Non-pigmented ciliary epithelial cell (primary cell): Measurements from ENCODE around the gene TPSG1.
"Not testable (repeated sequence)": the region's sequence is repeated elsewhere in the genome, so short reads cannot be mapped to it uniquely, and the experiment has no call there.

Experiments
- DNase-seq: peaks from one replicate; pipeline ENCODE4 v3.0.0-alpha.2; 2010; ENCODE audit warnings: low read depth

Gene TPSG1

DNA sequence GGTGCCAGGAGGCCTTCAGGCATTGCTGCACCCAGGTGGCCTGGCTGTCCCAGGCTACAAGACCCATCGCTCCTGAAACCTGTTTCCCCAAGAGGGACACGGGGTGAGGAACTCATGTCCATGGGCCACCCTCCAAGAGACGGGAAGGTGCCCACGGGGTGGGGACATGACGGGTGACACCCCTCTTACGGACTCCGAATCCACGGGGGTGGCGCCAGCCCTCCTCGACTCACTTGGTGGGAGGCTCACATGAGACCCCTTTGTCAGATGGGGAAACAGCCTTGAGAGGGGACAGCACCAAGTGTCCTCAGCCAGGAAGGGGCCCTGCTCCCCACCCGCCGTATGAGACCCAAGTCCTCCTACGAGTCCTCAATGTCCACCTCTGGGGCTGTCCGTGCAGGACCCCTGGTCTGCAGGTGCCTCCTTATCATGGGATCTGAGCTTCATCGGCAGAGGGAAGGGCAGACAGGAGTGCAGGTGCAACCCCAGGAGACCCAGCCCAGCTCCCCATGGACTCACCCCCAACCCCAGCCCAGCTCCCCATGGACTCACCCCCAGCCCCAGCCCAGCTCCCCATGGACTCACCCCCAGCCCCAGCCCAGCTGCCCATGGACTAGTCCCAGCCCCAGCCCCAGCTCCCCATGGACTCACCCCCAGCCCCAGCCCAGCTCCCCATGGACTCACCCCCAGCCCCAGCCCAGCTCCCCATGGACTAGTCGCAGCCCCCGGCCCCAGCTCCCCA lies 5.6 kb upstream of the TPSG1 start:
- not testable (repeated sequence) for DNase-seq

- DNase-seq = not testable (repeated sequence)
These were observed 5.0 kb upstream of the TPSG1 start, which contains the start of gene TPSB2 for GRCh38 chr16:1230084-1230470. Gene TPSB2 (minus strand): TSS chr16:1230184. CDS start chr16:1229951, 233 bp downstream.

- not testable (repeated sequence) for DNase-seq
These were observed 4.4 kb upstream of the TPSG1 start for GRCh38 chr16:1229476-1229875.

GRCh38 chr16:1228227-1228626 lies 3.2 kb upstream of the TPSG1 start:
- not testable (repeated sequence) for DNase-seq

- not testable (repeated sequence) for DNase-seq
These were observed 1.6 kb upstream of the TPSG1 start for GRCh38 chr16:1226692-1227091.

GRCh38 chr16:1225728-1226311 lies 752 bp upstream of the TPSG1 start:
- DNase-seq = not testable (repeated sequence)

DNA sequence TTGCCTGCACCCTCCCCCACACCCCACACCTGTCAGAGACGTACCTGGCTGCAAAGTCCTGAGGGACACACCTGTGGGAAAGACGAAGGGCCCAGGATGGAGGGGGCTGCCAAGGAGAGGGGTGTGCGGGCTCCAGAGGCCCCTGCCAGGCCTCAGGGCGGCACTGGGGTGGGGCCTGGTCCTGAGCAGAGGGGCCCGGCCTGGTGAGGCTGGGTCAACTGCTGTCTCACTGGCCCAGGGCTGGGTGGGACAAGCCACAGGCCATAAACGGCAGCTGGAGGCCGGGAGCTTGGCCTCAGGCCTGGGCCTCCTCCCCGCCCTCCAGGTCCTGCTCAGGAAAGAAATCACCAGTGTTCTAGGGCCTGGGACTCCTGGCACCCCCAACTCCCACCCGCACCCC lies 510 bp downstream of the TPSG1 start:
- no peak for DNase-seq

- no peak for DNase-seq
These were observed 1.5 kb downstream of the TPSG1 start for GRCh38 chr16:1223355-1224214.

- no peak for DNase-seq
These were observed 2.3 kb downstream of the TPSG1 start for GRCh38 chr16:1222553-1223354.

- no peak for DNase-seq
These were observed 3.2 kb downstream of the TPSG1 start for GRCh38 chr16:1221628-1222552.

- DNase-seq = no peak
These were observed 4.0 kb downstream of the TPSG1 start for GRCh38 chr16:1220841-1221627.

GRCh38 chr16:1220098-1220728 lies 4.9 kb downstream of the TPSG1 start:
- DNase-seq = no peak

- no peak for DNase-seq
These were observed 6.0 kb downstream of the TPSG1 start for GRCh38 chr16:1218930-1219611.

DNA sequence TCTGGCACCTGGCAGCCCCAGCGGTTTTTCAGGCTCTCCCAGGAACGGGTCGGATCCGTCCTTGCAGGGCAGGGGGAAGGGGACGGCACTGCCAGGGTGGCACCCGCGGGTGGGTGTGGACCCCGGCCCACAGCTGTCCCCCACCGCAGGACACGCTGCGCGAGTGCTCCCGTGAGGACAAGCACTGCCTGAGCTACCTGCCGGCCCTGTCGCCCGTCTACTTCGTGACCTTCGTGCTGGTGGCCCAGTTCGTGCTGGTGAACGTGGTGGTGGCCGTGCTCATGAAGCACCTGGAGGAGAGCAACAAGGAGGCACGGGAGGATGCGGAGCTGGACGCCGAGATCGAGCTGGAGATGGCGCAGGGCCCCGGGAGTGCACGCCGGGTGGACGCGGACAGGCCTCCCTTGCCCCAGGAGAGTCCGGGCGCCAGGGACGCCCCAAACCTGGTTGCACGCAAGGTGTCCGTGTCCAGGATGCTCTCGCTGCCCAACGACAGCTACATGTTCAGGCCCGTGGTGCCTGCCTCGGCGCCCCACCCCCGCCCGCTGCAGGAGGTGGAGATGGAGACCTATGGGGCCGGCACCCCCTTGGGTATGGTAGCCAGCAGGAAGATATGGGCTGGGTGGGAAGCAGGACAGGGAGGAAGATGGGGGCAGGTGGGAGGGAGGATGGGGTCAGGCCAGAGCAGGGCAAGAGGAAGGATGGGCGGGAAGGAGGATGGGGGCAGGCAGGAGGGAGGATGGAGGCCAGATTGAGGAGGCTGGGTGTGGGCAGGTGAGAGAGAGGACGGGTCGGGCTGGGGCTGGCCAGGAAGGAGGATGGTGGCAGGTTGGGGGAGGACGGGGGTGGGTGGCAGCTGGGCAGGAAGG lies 6.8 kb downstream of the TPSG1 start:
- no peak for DNase-seq

DNA sequence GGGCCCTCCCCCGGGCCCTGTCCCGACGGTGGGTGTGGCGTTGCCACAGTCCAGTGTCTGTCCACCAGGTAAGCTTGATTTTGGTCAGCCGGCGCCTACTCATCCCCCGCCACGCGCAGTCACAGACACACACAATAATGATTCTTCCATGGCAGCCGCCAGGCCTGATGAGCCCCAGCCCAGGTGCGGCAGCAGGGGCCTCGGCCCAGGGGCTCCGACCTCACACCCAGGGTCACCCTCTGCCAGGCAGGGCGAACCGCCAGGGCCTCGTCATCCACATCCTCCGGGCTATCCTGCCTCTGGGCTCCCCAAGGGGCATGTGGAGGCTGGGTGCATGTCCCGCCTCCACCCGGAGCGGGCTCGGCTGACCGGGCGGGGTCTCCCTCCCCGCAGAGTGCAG lies 7.5 kb downstream of the TPSG1 start:
- no peak for DNase-seq

- no peak for DNase-seq
These were observed 8.2 kb downstream of the TPSG1 start for GRCh38 chr16:1216681-1217400.

GRCh38 chr16:1216296-1216619 lies 8.8 kb downstream of the TPSG1 start:
- DNase-seq = no peak
